PC-3 (cell line): ENCODE results near the gene ATF5.

Experiments
- EZH2 ChIP-seq: fragments of 300-600 bp; sonication (generic); IDR thresholded peaks from one replicate; pipeline ENCODE4 v1.6.1; 2017; ENCODE audit warnings: antibody characterized with exemption, mild to moderate bottlenecking, low read length; ENCODE audit not compliant: unreplicated experiment
- EZH2phosphoT487 ChIP-seq: fragments of 300-600 bp; sonication (generic); IDR thresholded peaks from 2 replicates; pipeline ENCODE4 v1.6.1; 2018; ENCODE audit warnings: mild to moderate bottlenecking, antibody characterized with exemption, low read length, borderline replicate concordance
- TF ChIP-seq, protein P1 (sequence below): fragments of 300-600 bp; sonication (generic); conservative IDR thresholded peaks from 2 replicates; pipeline ENCODE4 v1.5.1; 2017; ENCODE audit warnings: antibody characterized with exemption, low read depth, mild to moderate bottlenecking, low read length

- TF ChIP-seq, protein P1, sequence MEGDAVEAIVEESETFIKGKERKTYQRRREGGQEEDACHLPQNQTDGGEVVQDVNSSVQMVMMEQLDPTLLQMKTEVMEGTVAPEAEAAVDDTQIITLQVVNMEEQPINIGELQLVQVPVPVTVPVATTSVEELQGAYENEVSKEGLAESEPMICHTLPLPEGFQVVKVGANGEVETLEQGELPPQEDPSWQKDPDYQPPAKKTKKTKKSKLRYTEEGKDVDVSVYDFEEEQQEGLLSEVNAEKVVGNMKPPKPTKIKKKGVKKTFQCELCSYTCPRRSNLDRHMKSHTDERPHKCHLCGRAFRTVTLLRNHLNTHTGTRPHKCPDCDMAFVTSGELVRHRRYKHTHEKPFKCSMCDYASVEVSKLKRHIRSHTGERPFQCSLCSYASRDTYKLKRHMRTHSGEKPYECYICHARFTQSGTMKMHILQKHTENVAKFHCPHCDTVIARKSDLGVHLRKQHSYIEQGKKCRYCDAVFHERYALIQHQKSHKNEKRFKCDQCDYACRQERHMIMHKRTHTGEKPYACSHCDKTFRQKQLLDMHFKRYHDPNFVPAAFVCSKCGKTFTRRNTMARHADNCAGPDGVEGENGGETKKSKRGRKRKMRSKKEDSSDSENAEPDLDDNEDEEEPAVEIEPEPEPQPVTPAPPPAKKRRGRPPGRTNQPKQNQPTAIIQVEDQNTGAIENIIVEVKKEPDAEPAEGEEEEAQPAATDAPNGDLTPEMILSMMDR, result no peak
- TF ChIP-seq EZH2 (no peak), EZH2phosphoT487 (no peak)
These were observed 15.9 kb upstream of the ATF5 start for GRCh38 chr19:49912965-49913685.
